ENCODE results near the gene NCCRP1. TPM values are rescaled to one million over a fixed set of nuclear protein-coding genes. Genes with fewer than 3 reads are reported as not detected.

The NCCRP1 gene
- total RNA-seq, 1 experiment from 2014 or later = 23.2 TPM

GRCh38 chr19:39186391-39186790 lies 10.4 kb upstream of the NCCRP1 start:
- Histone ChIP-seq H3K9me2 (ENCODE audit: insufficient read depth) (no peaks in the 10 kb centered on the region), H3F3A (ENCODE audit: insufficient read depth, low read depth) (peaks cover 23% of the 10 kb centered on the region; the same call in 1 of the 2 replicates), H3K4me1 (replicated peaks; ENCODE audit: insufficient read depth) (no peaks in the 10 kb centered on the region), H4K20me1 (ENCODE audit: insufficient read depth) (no peaks in the 10 kb centered on the region), H3K9me3 (ENCODE audit: insufficient read depth, low read depth) (no peaks in the 10 kb centered on the region), H2AFZ (no peak overlapping the region), H3K4me3 (no peak overlapping the region), H3K27me3 (ENCODE audit: insufficient read depth, low read depth) (no peaks in the 10 kb centered on the region), H3K79me2 (ENCODE audit: low read depth) (no peaks in the 10 kb centered on the region), H3K36me3 (ENCODE audit: low read depth) (no peaks in the 10 kb centered on the region), H3K4me2 (no peak overlapping the region), H3K27ac (no peak overlapping the region)
- intact Hi-C loops (cut with micrococcal nuclease; ENCODE audit: unreplicated experiment) = loop anchor here (2.0 to 5.0 kb wide), 2 partner anchors 64 to 134 kb away; no protein-coding TSS in a partner anchor
- no peak for TF ChIP-seq EZH2 (IDR thresholded peaks at IDR 0.05; ENCODE audit: low read depth)
- TF ChIP-seq, protein P1, sequence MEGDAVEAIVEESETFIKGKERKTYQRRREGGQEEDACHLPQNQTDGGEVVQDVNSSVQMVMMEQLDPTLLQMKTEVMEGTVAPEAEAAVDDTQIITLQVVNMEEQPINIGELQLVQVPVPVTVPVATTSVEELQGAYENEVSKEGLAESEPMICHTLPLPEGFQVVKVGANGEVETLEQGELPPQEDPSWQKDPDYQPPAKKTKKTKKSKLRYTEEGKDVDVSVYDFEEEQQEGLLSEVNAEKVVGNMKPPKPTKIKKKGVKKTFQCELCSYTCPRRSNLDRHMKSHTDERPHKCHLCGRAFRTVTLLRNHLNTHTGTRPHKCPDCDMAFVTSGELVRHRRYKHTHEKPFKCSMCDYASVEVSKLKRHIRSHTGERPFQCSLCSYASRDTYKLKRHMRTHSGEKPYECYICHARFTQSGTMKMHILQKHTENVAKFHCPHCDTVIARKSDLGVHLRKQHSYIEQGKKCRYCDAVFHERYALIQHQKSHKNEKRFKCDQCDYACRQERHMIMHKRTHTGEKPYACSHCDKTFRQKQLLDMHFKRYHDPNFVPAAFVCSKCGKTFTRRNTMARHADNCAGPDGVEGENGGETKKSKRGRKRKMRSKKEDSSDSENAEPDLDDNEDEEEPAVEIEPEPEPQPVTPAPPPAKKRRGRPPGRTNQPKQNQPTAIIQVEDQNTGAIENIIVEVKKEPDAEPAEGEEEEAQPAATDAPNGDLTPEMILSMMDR (conservative IDR thresholded peaks at IDR 0.05) = no peak
- DNase-seq = no peak
- no TSS peak for BruUV-seq (replicated peaks)
- CTCF ChIA-PET = interaction anchor here (0.6 kb wide), 1 partner anchor 100 kb away, joined by 4 read pairs; no protein-coding TSS in a partner anchor
- POLR2A ChIA-PET (ENCODE audit: unreplicated experiment) = no interaction called here

- BruUV-seq (replicated peaks) = no TSS peak
- no peak for DNase-seq
- no peak overlapping the region for H3K4me2 ChIP-seq
- no peaks in the 10 kb centered on the region for H3K9me2 ChIP-seq (ENCODE audit: insufficient read depth)
- CTCF ChIA-PET = interaction anchor here (0.6 to 0.7 kb wide), 2 partner anchors 75 to 226 kb away, joined by 3 to 13 read pairs; no protein-coding TSS in a partner anchor
- no peaks in the 10 kb centered on the region for H3K36me3 ChIP-seq (ENCODE audit: low read depth)
- no peak overlapping the region for H2AFZ ChIP-seq
- no peak overlapping the region for H3K27ac ChIP-seq
- H3K4me3 ChIP-seq = no peak overlapping the region
- H3K79me2 ChIP-seq (ENCODE audit: low read depth) = no peaks in the 10 kb centered on the region
- no peaks in the 10 kb centered on the region for H3K9me3 ChIP-seq (ENCODE audit: insufficient read depth, low read depth)
- no peaks in the 10 kb centered on the region for H4K20me1 ChIP-seq (ENCODE audit: insufficient read depth)
- peaks cover 15% of the 10 kb centered on the region; the same call in 1 of the 2 replicates for H3F3A ChIP-seq (ENCODE audit: insufficient read depth, low read depth)
- H3K4me1 ChIP-seq (replicated peaks; ENCODE audit: insufficient read depth) = no peaks in the 10 kb centered on the region
- intact Hi-C loops (cut with micrococcal nuclease; ENCODE audit: unreplicated experiment) = loop anchor here (2.0 to 5.0 kb wide), 2 partner anchors 65 to 135 kb away; no protein-coding TSS in a partner anchor
- no peaks in the 10 kb centered on the region for H3K27me3 ChIP-seq (ENCODE audit: insufficient read depth, low read depth)
- TF ChIP-seq EZH2 (IDR thresholded peaks at IDR 0.05; ENCODE audit: low read depth) = no peak
- TF ChIP-seq, protein P1 (conservative IDR thresholded peaks at IDR 0.05) = peak; percentile 72
- POLR2A ChIA-PET (ENCODE audit: unreplicated experiment) = no interaction called here
These were observed 9.2 kb upstream of the NCCRP1 start for GRCh38 chr19:39187552-39187943.

DNA sequence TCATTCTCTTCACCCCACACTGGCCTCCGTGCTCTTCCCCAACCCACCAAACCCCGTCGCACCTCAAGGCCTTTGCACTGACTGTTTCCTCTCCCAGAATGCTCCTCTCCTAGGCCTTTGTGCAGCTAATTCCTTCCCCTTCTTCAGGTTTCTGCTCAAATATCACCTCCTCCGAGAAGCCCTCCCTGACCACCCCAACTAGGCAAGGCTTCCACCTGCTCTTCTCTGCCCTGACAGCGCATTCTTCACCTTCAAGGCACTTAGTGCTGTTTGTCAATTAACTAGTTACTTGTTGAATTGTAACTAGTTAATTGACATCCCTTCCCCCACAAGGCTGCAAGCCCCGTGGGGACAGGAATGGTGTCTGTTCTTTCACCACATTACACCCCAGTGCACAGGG lies 7.8 kb upstream of the NCCRP1 start:
- H2AFZ ChIP-seq = no peak overlapping the region
- H3K4me3 ChIP-seq = no peak overlapping the region
- POLR2A ChIA-PET (ENCODE audit: unreplicated experiment) = no interaction called here
- H3K9me3 ChIP-seq (ENCODE audit: insufficient read depth, low read depth) = no peaks in the 10 kb centered on the region
- H3K4me1 ChIP-seq (replicated peaks; ENCODE audit: insufficient read depth) = peaks cover 8% of the 10 kb centered on the region
- H3F3A ChIP-seq (ENCODE audit: insufficient read depth, low read depth) = peaks cover 6% of the 10 kb centered on the region; the same call in 1 of the 2 replicates
- CTCF ChIA-PET = interaction anchor here (0.7 kb wide), 1 partner anchor 216 kb away, joined by 3 read pairs; no protein-coding TSS in a partner anchor
- no peaks in the 10 kb centered on the region for H4K20me1 ChIP-seq (ENCODE audit: insufficient read depth)
- intact Hi-C loops (cut with micrococcal nuclease; ENCODE audit: unreplicated experiment) = loop anchor here (5.0 kb wide), 1 partner anchor 137 kb away; no protein-coding TSS in a partner anchor
- no peaks in the 10 kb centered on the region for H3K79me2 ChIP-seq (ENCODE audit: low read depth)
- BruUV-seq (replicated peaks) = no TSS peak
- TF ChIP-seq EZH2 (IDR thresholded peaks at IDR 0.05; ENCODE audit: low read depth) = no peak
- TF ChIP-seq, protein P1 (conservative IDR thresholded peaks at IDR 0.05) = no peak
- no peaks in the 10 kb centered on the region for H3K9me2 ChIP-seq (ENCODE audit: insufficient read depth)
- no peak for DNase-seq
- H3K27ac ChIP-seq = no peak overlapping the region
- H3K36me3 ChIP-seq (ENCODE audit: low read depth) = no peaks in the 10 kb centered on the region
- H3K4me2 ChIP-seq = no peak overlapping the region
- H3K27me3 ChIP-seq (ENCODE audit: insufficient read depth, low read depth) = no peaks in the 10 kb centered on the region

All from PC-9 (cell line).